Memory B cell (primary cell): ENCODE measurements around the gene RWDD1.
A peak's percentile ranks its signal among the peaks of the same experiment; 100 is the strongest.
"Not testable (repeated sequence)": the region's sequence is repeated elsewhere in the genome, so short reads cannot be mapped to it uniquely, and the experiment has no call there.

Experiments used
- ATAC-seq: fragments of 150-1000 bp; cut with Tn5 transposase; 2 replicates; pipeline ENCODE4 v1.10.0; 2021; ENCODE audit warnings: low read depth, mild to moderate bottlenecking, moderate library complexity
- DNase-seq, 2 donors: peaks; one replicate each; pipeline ENCODE4 v3.0.0; 2022; ENCODE audit warnings: low spot score in 2 of 2
- H3K27ac Mint-ChIP-seq: one replicate; pipeline ENCODE4 v1.8.0; 2022; ENCODE audit warnings: mild to moderate bottlenecking, moderate library complexity, mixed read lengths
- H3K27me3 Mint-ChIP-seq: one replicate; pipeline ENCODE4 v1.8.0; 2022; ENCODE audit warnings: mixed read lengths
- H3K36me3 Mint-ChIP-seq: one replicate; pipeline ENCODE4 v1.8.0; 2022; ENCODE audit warnings: mild to moderate bottlenecking, mixed read lengths
- H3K4me1 Mint-ChIP-seq: one replicate; pipeline ENCODE4 v1.8.0; 2022; ENCODE audit warnings: mixed read lengths
- H3K4me3 Mint-ChIP-seq: one replicate; pipeline ENCODE4 v1.8.0; 2022; ENCODE audit warnings: mild to moderate bottlenecking, moderate library complexity, mixed read lengths
- H3K9me3 Mint-ChIP-seq: one replicate; pipeline ENCODE4 v1.8.0; 2022; ENCODE audit warnings: mixed read lengths

The RWDD1 gene

GRCh38 chr6:116568111-116568510, 3.2 kb upstream of the RWDD1 start:
- no peaks in the 10 kb centered on the region for H3K36me3 Mint-ChIP-seq
- H3K27ac Mint-ChIP-seq = no peak overlapping the region
- H3K4me3 Mint-ChIP-seq = no peak overlapping the region
- DNase-seq (no peak), ATAC-seq (no peak)
- H3K9me3 Mint-ChIP-seq = no peaks in the 10 kb centered on the region
- peaks cover 17% of the 10 kb centered on the region for H3K4me1 Mint-ChIP-seq
- peaks cover 4% of the 10 kb centered on the region for H3K27me3 Mint-ChIP-seq

- Mint-ChIP-seq H3K27ac (peak overlapping the region; percentile 63), H3K4me1 (peaks cover 19% of the 10 kb centered on the region), H3K36me3 (peaks cover 3% of the 10 kb centered on the region), H3K27me3 (peaks cover 1% of the 10 kb centered on the region), H3K9me3 (no peaks in the 10 kb centered on the region), H3K4me3 (no peak overlapping the region)
- DNase-seq = no peak
- ATAC-seq = no peak
Measured at GRCh38 chr6:116568821-116569755, 2.2 kb upstream of the RWDD1 start.

GRCh38 chr6:116571683-116572000, 338 bp downstream of the RWDD1 start:
- peak overlapping the region; percentile 92 for H3K4me3 Mint-ChIP-seq
- no peaks in the 10 kb centered on the region for H3K9me3 Mint-ChIP-seq
- no peaks in the 10 kb centered on the region for H3K27me3 Mint-ChIP-seq
- peak overlapping the region; percentile 97 for H3K27ac Mint-ChIP-seq
- ATAC-seq = no peak
- no peak for DNase-seq
- H3K4me1 Mint-ChIP-seq = peaks cover 30% of the 10 kb centered on the region
- peaks cover 16% of the 10 kb centered on the region for H3K36me3 Mint-ChIP-seq

- ATAC-seq (no peak), DNase-seq (no peak)
- Mint-ChIP-seq H3K4me1 (peaks cover 30% of the 10 kb centered on the region), H3K27ac (peak overlapping the region; percentile 97), H3K27me3 (no peaks in the 10 kb centered on the region), H3K9me3 (no peaks in the 10 kb centered on the region), H3K4me3 (peak overlapping the region; percentile 92), H3K36me3 (peaks cover 18% of the 10 kb centered on the region)
Measured at GRCh38 chr6:116572162-116572561, 858 bp downstream of the RWDD1 start.

- no peaks in the 10 kb centered on the region for H3K9me3 Mint-ChIP-seq
- ATAC-seq (no peak), DNase-seq (no peak)
- no peak overlapping the region for H3K4me3 Mint-ChIP-seq
- peaks cover 28% of the 10 kb centered on the region for H3K36me3 Mint-ChIP-seq
- H3K27ac Mint-ChIP-seq = no peak overlapping the region
- no peaks in the 10 kb centered on the region for H3K27me3 Mint-ChIP-seq
- peaks cover 31% of the 10 kb centered on the region for H3K4me1 Mint-ChIP-seq
Measured at GRCh38 chr6:116575227-116575626, 3.9 kb downstream of the RWDD1 start.

- peaks cover 23% of the 10 kb centered on the region for H3K4me1 Mint-ChIP-seq
- DNase-seq (no peak), ATAC-seq (no peak)
- peaks cover 33% of the 10 kb centered on the region for H3K36me3 Mint-ChIP-seq
- H3K27ac Mint-ChIP-seq = no peak overlapping the region
- no peaks in the 10 kb centered on the region for H3K9me3 Mint-ChIP-seq
- H3K27me3 Mint-ChIP-seq = no peaks in the 10 kb centered on the region
- no peak overlapping the region for H3K4me3 Mint-ChIP-seq
Measured at GRCh38 chr6:116577486-116577885, 6.2 kb downstream of the RWDD1 start.

GRCh38 chr6:116578335-116578734, 7.0 kb downstream of the RWDD1 start:
- DNase-seq (no peak), ATAC-seq (no peak)
- H3K27ac Mint-ChIP-seq = no peak overlapping the region
- H3K4me3 Mint-ChIP-seq = no peak overlapping the region
- H3K9me3 Mint-ChIP-seq = no peaks in the 10 kb centered on the region
- H3K4me1 Mint-ChIP-seq = peaks cover 19% of the 10 kb centered on the region
- H3K36me3 Mint-ChIP-seq = peaks cover 37% of the 10 kb centered on the region
- no peaks in the 10 kb centered on the region for H3K27me3 Mint-ChIP-seq

- Mint-ChIP-seq H3K4me3 (no peak overlapping the region), H3K9me3 (no peaks in the 10 kb centered on the region), H3K27ac (no peak overlapping the region), H3K4me1 (peaks cover 16% of the 10 kb centered on the region), H3K27me3 (no peaks in the 10 kb centered on the region), H3K36me3 (peaks cover 36% of the 10 kb centered on the region)
- ATAC-seq (no peak), DNase-seq (no peak)
Measured at GRCh38 chr6:116579143-116579542, 7.8 kb downstream of the RWDD1 start.

- H3K9me3 Mint-ChIP-seq = no peaks in the 10 kb centered on the region
- no peak for ATAC-seq
Measured at GRCh38 chr6:116580198-116580597, 8.9 kb downstream of the RWDD1 start.

GRCh38 chr6:116586276-116586675, 15.0 kb downstream of the RWDD1 start:
- DNase-seq (no peak), ATAC-seq (no peak)
- Mint-ChIP-seq H3K4me1 (peaks cover 3% of the 10 kb centered on the region), H3K9me3 (no peaks in the 10 kb centered on the region), H3K27ac (no peak overlapping the region), H3K36me3 (peaks cover 29% of the 10 kb centered on the region), H3K4me3 (no peak overlapping the region), H3K27me3 (no peaks in the 10 kb centered on the region)

More at GRCh38 chr6:116580198-116580597, 8.9 kb downstream of the RWDD1 start:
- Mint-ChIP-seq H3K27ac (no peak overlapping the region), H3K27me3 (no peaks in the 10 kb centered on the region), H3K4me1 (peaks cover 12% of the 10 kb centered on the region), H3K4me3 (no peak overlapping the region), H3K36me3 (peaks cover 36% of the 10 kb centered on the region)
- DNase-seq = no peak

GRCh38 chr6:116586738-116587137, 15.4 kb downstream of the RWDD1 start:
- no peak overlapping the region for H3K4me3 Mint-ChIP-seq
- DNase-seq = no peak
- ATAC-seq = no peak
- H3K36me3 Mint-ChIP-seq = peaks cover 31% of the 10 kb centered on the region
- H3K27me3 Mint-ChIP-seq = no peaks in the 10 kb centered on the region
- no peaks in the 10 kb centered on the region for H3K9me3 Mint-ChIP-seq
- no peak overlapping the region for H3K27ac Mint-ChIP-seq
- H3K4me1 Mint-ChIP-seq = peaks cover 3% of the 10 kb centered on the region

GRCh38 chr6:116595247-116595646, 23.9 kb downstream of the RWDD1 start:
- Mint-ChIP-seq H3K4me1 (no peaks in the 10 kb centered on the region), H3K36me3 (peaks cover 33% of the 10 kb centered on the region), H3K27me3 (no peaks in the 10 kb centered on the region), H3K9me3 (no peaks in the 10 kb centered on the region), H3K27ac (no peak overlapping the region), H3K4me3 (no peak overlapping the region)
- no peak for DNase-seq
- ATAC-seq = no peak

GRCh38 chr6:116596815-116597214, 25.5 kb downstream of the RWDD1 start:
- no peak overlapping the region for H3K27ac Mint-ChIP-seq
- DNase-seq (no peak), ATAC-seq (no peak)
- H3K4me3 Mint-ChIP-seq = no peak overlapping the region
- no peaks in the 10 kb centered on the region for H3K27me3 Mint-ChIP-seq
- H3K9me3 Mint-ChIP-seq = no peaks in the 10 kb centered on the region
- H3K4me1 Mint-ChIP-seq = no peaks in the 10 kb centered on the region
- peaks cover 37% of the 10 kb centered on the region for H3K36me3 Mint-ChIP-seq

GRCh38 chr6:116603916-116604315, 32.6 kb downstream of the RWDD1 start:
- peaks cover 26% of the 10 kb centered on the region for H3K36me3 Mint-ChIP-seq
- DNase-seq, H3K9me3 Mint-ChIP-seq, H3K27ac Mint-ChIP-seq, H3K27me3 Mint-ChIP-seq, ATAC-seq, H3K4me3 Mint-ChIP-seq, H3K4me1 Mint-ChIP-seq: not testable (repeated sequence)

- not testable (repeated sequence) for ATAC-seq, H3K4me3 Mint-ChIP-seq
Measured at GRCh38 chr6:116604868-116605267, 33.6 kb downstream of the RWDD1 start.

More at GRCh38 chr6:116604868-116605267, 33.6 kb downstream of the RWDD1 start:
- DNase-seq, H3K9me3 Mint-ChIP-seq, H3K27ac Mint-ChIP-seq, H3K4me1 Mint-ChIP-seq, H3K27me3 Mint-ChIP-seq: not testable (repeated sequence)
- H3K36me3 Mint-ChIP-seq = peaks cover 21% of the 10 kb centered on the region
